ENCODE measurements around the gene FLII. TPM values are rescaled to one million over a fixed set of nuclear protein-coding genes. Genes with fewer than 3 reads are reported as not detected.

Gene FLII
- total RNA-seq, 1 experiment from 2014 or later = 298 TPM

- peaks cover 16 to 26% of the 10 kb centered on the region in 2 experiments for H3K4me1 Mint-ChIP-seq
- H3K27ac Mint-ChIP-seq = no peak overlapping the region
- Histone ChIP-seq H4K8ac (replicated peaks; ENCODE audit: insufficient read length, low read depth, low read length) (no peak overlapping the region), H3K79me1 (ENCODE audit: insufficient read depth, low read depth, low read length, poor library complexity, severe bottlenecking) (no peaks in the 10 kb centered on the region), H2BK120ac (ENCODE audit: low read depth, low read length, poor library complexity, severe bottlenecking) (no peak overlapping the region), H3T11ph (ENCODE audit: low read length) (no peak overlapping the region), H3K4me2 (ENCODE audit: insufficient read depth, insufficient read length, low read length) (no peak overlapping the region), H3K56ac (ENCODE audit: insufficient read length, low read depth, low read length) (no peak overlapping the region), H3K4me1 (ENCODE audit: insufficient read depth, low read length) (no peaks in the 10 kb centered on the region), H3K9me3 (ENCODE audit: control insufficient read depth, low read depth, low read length) (no peaks in the 10 kb centered on the region), H3K4ac (ENCODE audit: low read depth, low read length) (no peak overlapping the region), H3K23me2 (ENCODE audit: insufficient read length, low read depth, low read length, poor library complexity, severe bottlenecking) (peaks cover 12% of the 10 kb centered on the region), H2BK15ac (ENCODE audit: low read depth, low read length) (no peak overlapping the region), H3K23ac (ENCODE audit: insufficient read length, low read depth, low read length) (no peak overlapping the region), H2AFZ (ENCODE audit: low read length) (no peak overlapping the region), H3K18ac (ENCODE audit: insufficient read length, low read depth, low read length) (no peak overlapping the region), H3K27me3 (ENCODE audit: insufficient read depth, low read length) (no peaks in the 10 kb centered on the region), H2AK5ac (ENCODE audit: insufficient read length, low read length) (no peak overlapping the region), H2BK20ac (ENCODE audit: low read depth, low read length, poor library complexity, severe bottlenecking) (no peak overlapping the region), H4K20me1 (ENCODE audit: control insufficient read depth, insufficient read depth, insufficient read length) (no peaks in the 10 kb centered on the region), H3K14ac (ENCODE audit: insufficient read depth, low read length) (no peak overlapping the region), H4K5ac (ENCODE audit: insufficient read length, low read depth, low read length) (no peak overlapping the region), H3K9ac (ENCODE audit: extremely low read depth, insufficient read length, low read length) (no peak overlapping the region), H2BK12ac (ENCODE audit: insufficient read length, low read depth, low read length) (no peak overlapping the region), H2BK5ac (ENCODE audit: insufficient read length, low read length) (no peak overlapping the region), H3K79me2 (ENCODE audit: insufficient read depth, low read length) (no peaks in the 10 kb centered on the region), H4K91ac (ENCODE audit: insufficient read length, low read depth, low read length) (no peak overlapping the region), H3K27ac (ENCODE audit: insufficient read length, low read depth, low read length) (no peak overlapping the region)
- peak overlapping the region; percentile 78 to 85; a peak in 3 of 5 replicates for H3K4me3 Mint-ChIP-seq
- peaks cover 4 to 17% (median 12%) of the 10 kb centered on the region in 3 experiments for H3K36me3 Mint-ChIP-seq (ENCODE audit: insufficient read depth in 1 of 3, low read depth in 3 of 3)
- H3K9me3 Mint-ChIP-seq = no peaks in the 10 kb centered on the region
- no peak for DNase-seq
- no CpG with 5 or more reads among the region's 2 CpGs for WGBS (ENCODE audit: extremely low coverage, insufficient read length, low lambda C conversion rate)
- H3K27me3 Mint-ChIP-seq (ENCODE audit: low read depth) = no peaks in the 10 kb centered on the region; the same call in 1 of the 2 replicates
- no peak for TF ChIP-seq CTCF (conservative IDR thresholded peaks at IDR 0.05)
Observed at GRCh38 chr17:18262111-18262510, 3.6 kb upstream of the FLII start.
